PC-9 (cell line): Measurements from ENCODE around the gene LIMCH1. TPM values are rescaled to one million over a fixed set of nuclear protein-coding genes. Genes with fewer than 3 reads are reported as not detected.
A peak's percentile ranks its signal among the peaks of the same experiment; 100 is the strongest.

ENCODE experiments used
- BruUV-seq: library from RNA; stranded (reverse); fragments of 400-500 nt; replicated peaks from 2 replicates; lab custom pipeline; 2021; lab: Mats Ljungman, UMichigan
- CTCF ChIA-PET: fragments of 300-600 bp; sonication (Branson Sonifier 250); formaldehyde crosslinking; loops from one replicate; lab custom pipeline; 2022; ENCODE audit warnings: antibody characterized with exemption; lab: Charles Lee
- POLR2A ChIA-PET: fragments of 300-600 bp; sonication (Branson Sonifier 250); formaldehyde crosslinking; loops from one replicate; lab custom pipeline; 2022; ENCODE audit warnings: antibody characterized with exemption; ENCODE audit not compliant: unreplicated experiment; lab: Charles Lee
- DNase-seq, 2 experiments: peaks; one replicate each; pipeline versions ENCODE4 v3.0.0 to v3.0.0-alpha.2; 2015 to 2022; ENCODE audit warnings: mixed read lengths in 1 of 2
- H2AFZ ChIP-seq: fragments of 200-600 bp; sonication (generic); 2 replicates; pipeline ENCODE4 v1.8.1; 2017; ENCODE audit warnings: antibody characterized with exemption
- H3F3A ChIP-seq: fragments of 200-600 bp; sonication (generic); 2 replicates; pipeline ENCODE4 v1.8.1; 2017; ENCODE audit warnings: antibody characterized with exemption, mild to moderate bottlenecking, low read depth; ENCODE audit not compliant: insufficient read depth
- H3K27ac ChIP-seq: fragments of 200-600 bp; sonication (generic); 2 replicates; pipeline ENCODE4 v1.6.1; 2016; ENCODE audit warnings: mixed run types
- H3K27me3 ChIP-seq: fragments of 200-600 bp; sonication (generic); 2 replicates; pipeline ENCODE4 v1.6.1; 2016; ENCODE audit warnings: low read depth, mixed run types; ENCODE audit not compliant: insufficient read depth
- H3K36me3 ChIP-seq: fragments of 200-600 bp; sonication (generic); 2 replicates; pipeline ENCODE4 v1.6.1; 2016; ENCODE audit warnings: low read depth, mixed run types
- H3K4me1 ChIP-seq: fragments of 200-600 bp; sonication (generic); replicated peaks from 2 replicates; pipeline ENCODE4 v1.6.1; 2016; ENCODE audit warnings: mixed run types; ENCODE audit not compliant: insufficient read depth
- H3K4me2 ChIP-seq: fragments of 200-600 bp; sonication (generic); 2 replicates; pipeline ENCODE4 v1.6.1; 2017; ENCODE audit warnings: mixed run types
- H3K4me3 ChIP-seq: fragments of 200-600 bp; sonication (generic); 2 replicates; pipeline ENCODE4 v1.6.1; 2016; ENCODE audit warnings: mixed run types
- H3K79me2 ChIP-seq: fragments of 200-600 bp; sonication (generic); 2 replicates; pipeline ENCODE4 v1.6.1; 2017; ENCODE audit warnings: low read depth, mixed run types
- H3K9me2 ChIP-seq: fragments of 200-600 bp; sonication (generic); 2 replicates; pipeline ENCODE4 v1.8.1; 2017; ENCODE audit warnings: mild to moderate bottlenecking; ENCODE audit not compliant: insufficient read depth
- H3K9me3 ChIP-seq: fragments of 200-600 bp; sonication (generic); 2 replicates; pipeline ENCODE4 v1.8.1; 2016; ENCODE audit warnings: low read depth; ENCODE audit not compliant: insufficient read depth
- H4K20me1 ChIP-seq: fragments of 200-600 bp; sonication (generic); 2 replicates; pipeline ENCODE4 v1.8.1; 2017; ENCODE audit not compliant: insufficient read depth
- EZH2 ChIP-seq: fragments of 200-600 bp; sonication (generic); IDR thresholded peaks from 2 replicates; pipeline ENCODE4 v1.8.0; 2017; ENCODE audit warnings: antibody characterized with exemption, low read depth
- intact Hi-C: fragments of 100-400 bp; cut with micrococcal nuclease; formaldehyde crosslinking; loops from one replicate; pipeline ENCODE4 v1.10.0; 2022; ENCODE audit not compliant: unreplicated experiment
- total RNA-seq: library from RNA; stranded (reverse); gene quantifications from 2 replicates; pipeline ENCODE4 v1.2.3, GENCODE V29; 2021
- TF ChIP-seq, protein P1 (sequence below): fragments of 200-600 bp; sonication (generic); conservative IDR thresholded peaks from 2 replicates; pipeline ENCODE4 v1.6.1; 2017; ENCODE audit warnings: mixed run types, antibody characterized with exemption, mild to moderate bottlenecking, moderate library complexity

The LIMCH1 gene
- total RNA-seq, 1 experiment from 2014 or later: 339 TPM

DNA sequence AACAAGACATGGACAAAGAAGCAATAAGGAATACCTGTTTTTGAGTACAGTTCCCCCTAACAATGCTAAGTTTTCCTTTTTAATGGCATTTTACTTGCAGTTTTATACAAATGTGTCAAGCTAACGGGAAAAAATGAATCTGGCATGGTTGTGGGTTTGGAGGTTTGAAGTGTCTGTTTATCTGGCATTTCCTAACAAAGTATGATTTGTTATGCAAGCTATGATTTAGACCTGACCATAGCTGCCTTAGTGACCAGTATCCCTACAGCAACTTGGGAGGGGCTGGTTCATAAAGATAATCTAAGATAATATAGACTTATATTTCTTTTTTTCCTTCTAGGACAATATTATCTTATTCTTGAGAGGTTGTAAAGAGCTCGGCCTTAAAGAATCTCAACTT is 60.6 kb downstream of the LIMCH1 start:
- Histone ChIP-seq H3K36me3 (0 out of 2 replicates have a peak, but pooled peaks cover 4% of the 10 kb centered on the region), H3K4me1 (peaks cover 46% of the 10 kb centered on the region), H3K4me2 (no peak overlapping the region), H3F3A (peaks cover 6% of the 10 kb centered on the region; the same call in 1 of the 2 replicates), H3K79me2 (peaks cover 3% of the 10 kb centered on the region; the same call in 1 of the 2 replicates), H4K20me1 (no peaks in the 10 kb centered on the region), H3K9me2 (no peaks in the 10 kb centered on the region), H2AFZ (no peak overlapping the region), H3K4me3 (no peak overlapping the region), H3K27me3 (no peaks in the 10 kb centered on the region), H3K27ac (0 out of 2 replicates have a peak overlapping the region, but pooled peaks have one; percentile 74), H3K9me3 (no peaks in the 10 kb centered on the region)
- ChIA-PET CTCF (no interaction called here), POLR2A (interaction anchor here (0.7 kb wide), 1 partner anchor 13 kb away, joined by 3 read pairs; no protein-coding TSS in a partner anchor)
- BruUV-seq: no TSS peak
- DNase-seq: no peak
- TF ChIP-seq EZH2: no peak
- TF ChIP-seq, protein P1, sequence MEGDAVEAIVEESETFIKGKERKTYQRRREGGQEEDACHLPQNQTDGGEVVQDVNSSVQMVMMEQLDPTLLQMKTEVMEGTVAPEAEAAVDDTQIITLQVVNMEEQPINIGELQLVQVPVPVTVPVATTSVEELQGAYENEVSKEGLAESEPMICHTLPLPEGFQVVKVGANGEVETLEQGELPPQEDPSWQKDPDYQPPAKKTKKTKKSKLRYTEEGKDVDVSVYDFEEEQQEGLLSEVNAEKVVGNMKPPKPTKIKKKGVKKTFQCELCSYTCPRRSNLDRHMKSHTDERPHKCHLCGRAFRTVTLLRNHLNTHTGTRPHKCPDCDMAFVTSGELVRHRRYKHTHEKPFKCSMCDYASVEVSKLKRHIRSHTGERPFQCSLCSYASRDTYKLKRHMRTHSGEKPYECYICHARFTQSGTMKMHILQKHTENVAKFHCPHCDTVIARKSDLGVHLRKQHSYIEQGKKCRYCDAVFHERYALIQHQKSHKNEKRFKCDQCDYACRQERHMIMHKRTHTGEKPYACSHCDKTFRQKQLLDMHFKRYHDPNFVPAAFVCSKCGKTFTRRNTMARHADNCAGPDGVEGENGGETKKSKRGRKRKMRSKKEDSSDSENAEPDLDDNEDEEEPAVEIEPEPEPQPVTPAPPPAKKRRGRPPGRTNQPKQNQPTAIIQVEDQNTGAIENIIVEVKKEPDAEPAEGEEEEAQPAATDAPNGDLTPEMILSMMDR: no peak
- intact Hi-C loops: no loop called here

- Histone ChIP-seq H3K79me2 (no peaks in the 10 kb centered on the region), H3K4me3 (no peak overlapping the region), H3K27me3 (no peaks in the 10 kb centered on the region), H4K20me1 (no peaks in the 10 kb centered on the region), H3K4me2 (0 out of 2 replicates have a peak overlapping the region, but pooled peaks have one; percentile 27), H3K9me2 (no peaks in the 10 kb centered on the region), H3K9me3 (no peaks in the 10 kb centered on the region), H3K4me1 (peaks cover 46% of the 10 kb centered on the region), H3K27ac (peak overlapping the region; percentile 74), H3K36me3 (0 out of 2 replicates have a peak, but pooled peaks cover 4% of the 10 kb centered on the region), H2AFZ (no peak overlapping the region), H3F3A (peaks cover 6% of the 10 kb centered on the region; the same call in 1 of the 2 replicates)
- TF ChIP-seq, protein P1: no peak
- no peak for TF ChIP-seq EZH2
- POLR2A ChIA-PET: interaction anchor here (0.6 to 0.7 kb wide), 2 partner anchors 12 to 193 kb away, joined by 3 to 5 read pairs; no protein-coding TSS in a partner anchor
- CTCF ChIA-PET: no interaction called here
- intact Hi-C loops: no loop called here
- DNase-seq: no peak
- BruUV-seq: no TSS peak
Observed at GRCh38 chr4:41599192-41599786, 61.3 kb downstream of the LIMCH1 start.

- ChIA-PET CTCF (no interaction called here), POLR2A (interaction anchor here (0.6 to 0.7 kb wide), 3 partner anchors 12 to 239 kb away, joined by 3 read pairs; no protein-coding TSS in a partner anchor)
- H3K4me1 ChIP-seq: peaks cover 46% of the 10 kb centered on the region
- TF ChIP-seq EZH2: no peak
- TF ChIP-seq, protein P1: no peak
- H3K4me2 ChIP-seq: peak overlapping the region; percentile 27
- no peak overlapping the region for H3K4me3 ChIP-seq
- H4K20me1 ChIP-seq: no peaks in the 10 kb centered on the region
- BruUV-seq: no TSS peak
- peaks cover 6% of the 10 kb centered on the region; the same call in 1 of the 2 replicates for H3F3A ChIP-seq
- H3K27me3 ChIP-seq: no peaks in the 10 kb centered on the region
- no peaks in the 10 kb centered on the region for H3K9me3 ChIP-seq
- H3K9me2 ChIP-seq: no peaks in the 10 kb centered on the region
- no peak overlapping the region for H2AFZ ChIP-seq
- 0 out of 2 replicates have a peak, but pooled peaks cover 4% of the 10 kb centered on the region for H3K36me3 ChIP-seq
- peak; percentile 27 to 70 for DNase-seq
- H3K27ac ChIP-seq: peak overlapping the region; percentile 74
- H3K79me2 ChIP-seq: no peaks in the 10 kb centered on the region
- intact Hi-C loops: no loop called here
Observed at GRCh38 chr4:41600243-41600912, 62.4 kb downstream of the LIMCH1 start.
